GM21528 (cell line): ENCODE results near the gene GRIN3B.
"Not testable (repeated sequence)": the region's sequence is repeated elsewhere in the genome, so short reads cannot be mapped to it uniquely, and the experiment has no call there.

Experiments used
- ATAC-seq: cut with Tn5 transposase; IDR thresholded peaks from one replicate; pipeline ENCODE4 v1.9.1; 2021; ENCODE audit warnings: mild to moderate bottlenecking, moderate library complexity; ENCODE audit not compliant: unreplicated experiment, low FRiP score

Gene GRIN3B, protein sequence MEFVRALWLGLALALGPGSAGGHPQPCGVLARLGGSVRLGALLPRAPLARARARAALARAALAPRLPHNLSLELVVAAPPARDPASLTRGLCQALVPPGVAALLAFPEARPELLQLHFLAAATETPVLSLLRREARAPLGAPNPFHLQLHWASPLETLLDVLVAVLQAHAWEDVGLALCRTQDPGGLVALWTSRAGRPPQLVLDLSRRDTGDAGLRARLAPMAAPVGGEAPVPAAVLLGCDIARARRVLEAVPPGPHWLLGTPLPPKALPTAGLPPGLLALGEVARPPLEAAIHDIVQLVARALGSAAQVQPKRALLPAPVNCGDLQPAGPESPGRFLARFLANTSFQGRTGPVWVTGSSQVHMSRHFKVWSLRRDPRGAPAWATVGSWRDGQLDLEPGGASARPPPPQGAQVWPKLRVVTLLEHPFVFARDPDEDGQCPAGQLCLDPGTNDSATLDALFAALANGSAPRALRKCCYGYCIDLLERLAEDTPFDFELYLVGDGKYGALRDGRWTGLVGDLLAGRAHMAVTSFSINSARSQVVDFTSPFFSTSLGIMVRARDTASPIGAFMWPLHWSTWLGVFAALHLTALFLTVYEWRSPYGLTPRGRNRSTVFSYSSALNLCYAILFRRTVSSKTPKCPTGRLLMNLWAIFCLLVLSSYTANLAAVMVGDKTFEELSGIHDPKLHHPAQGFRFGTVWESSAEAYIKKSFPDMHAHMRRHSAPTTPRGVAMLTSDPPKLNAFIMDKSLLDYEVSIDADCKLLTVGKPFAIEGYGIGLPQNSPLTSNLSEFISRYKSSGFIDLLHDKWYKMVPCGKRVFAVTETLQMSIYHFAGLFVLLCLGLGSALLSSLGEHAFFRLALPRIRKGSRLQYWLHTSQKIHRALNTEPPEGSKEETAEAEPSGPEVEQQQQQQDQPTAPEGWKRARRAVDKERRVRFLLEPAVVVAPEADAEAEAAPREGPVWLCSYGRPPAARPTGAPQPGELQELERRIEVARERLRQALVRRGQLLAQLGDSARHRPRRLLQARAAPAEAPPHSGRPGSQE

GRCh38 chr19:1000095-1000494, at the start of gene GRIN3B:
TSS of gene GRIN3B (plus strand) at chr19:1000419. CDS start at chr19:1000438, 19 bp downstream.
- ATAC-seq = no peak

DNA sequence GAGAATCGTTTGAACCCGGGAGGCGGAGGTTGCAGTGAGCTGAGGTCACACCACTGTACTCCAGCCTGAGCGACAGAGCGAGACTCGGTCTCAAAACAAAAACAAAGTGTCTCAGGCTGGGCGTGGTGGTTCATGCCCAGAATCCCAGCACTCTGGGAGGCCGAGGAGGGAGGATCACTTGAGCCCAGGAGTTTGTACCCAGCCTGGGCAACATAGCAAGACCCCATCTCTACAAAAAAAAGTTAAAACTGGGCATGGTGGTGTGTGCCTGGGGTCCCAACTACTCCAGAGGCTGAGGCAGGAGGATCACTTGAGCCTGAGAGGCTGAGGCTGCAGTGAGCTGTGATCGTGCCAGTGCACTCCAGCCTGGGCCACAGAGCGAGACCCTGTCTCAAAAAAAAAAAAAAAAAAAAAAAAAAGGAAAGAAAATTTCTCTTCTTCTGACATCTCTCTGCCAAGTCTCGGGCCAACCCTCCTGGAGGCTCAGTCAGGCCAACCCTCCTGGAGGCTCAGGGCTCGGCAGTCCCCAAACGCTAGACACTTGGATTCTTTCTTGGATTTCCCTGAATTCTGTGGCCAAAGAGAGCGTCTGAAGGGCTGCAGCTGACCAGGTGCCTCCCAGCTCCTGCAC, 48.1 kb upstream of the GRIN3B start:
- ATAC-seq = no peak

GRCh38 chr19:952680-953444, 47.4 kb upstream of the GRIN3B start:
- ATAC-seq = no peak

- no peak for ATAC-seq
Measured at GRCh38 chr19:953445-954271, 46.6 kb upstream of the GRIN3B start.

GRCh38 chr19:954272-954671, 45.9 kb upstream of the GRIN3B start:
- ATAC-seq = no peak

DNA sequence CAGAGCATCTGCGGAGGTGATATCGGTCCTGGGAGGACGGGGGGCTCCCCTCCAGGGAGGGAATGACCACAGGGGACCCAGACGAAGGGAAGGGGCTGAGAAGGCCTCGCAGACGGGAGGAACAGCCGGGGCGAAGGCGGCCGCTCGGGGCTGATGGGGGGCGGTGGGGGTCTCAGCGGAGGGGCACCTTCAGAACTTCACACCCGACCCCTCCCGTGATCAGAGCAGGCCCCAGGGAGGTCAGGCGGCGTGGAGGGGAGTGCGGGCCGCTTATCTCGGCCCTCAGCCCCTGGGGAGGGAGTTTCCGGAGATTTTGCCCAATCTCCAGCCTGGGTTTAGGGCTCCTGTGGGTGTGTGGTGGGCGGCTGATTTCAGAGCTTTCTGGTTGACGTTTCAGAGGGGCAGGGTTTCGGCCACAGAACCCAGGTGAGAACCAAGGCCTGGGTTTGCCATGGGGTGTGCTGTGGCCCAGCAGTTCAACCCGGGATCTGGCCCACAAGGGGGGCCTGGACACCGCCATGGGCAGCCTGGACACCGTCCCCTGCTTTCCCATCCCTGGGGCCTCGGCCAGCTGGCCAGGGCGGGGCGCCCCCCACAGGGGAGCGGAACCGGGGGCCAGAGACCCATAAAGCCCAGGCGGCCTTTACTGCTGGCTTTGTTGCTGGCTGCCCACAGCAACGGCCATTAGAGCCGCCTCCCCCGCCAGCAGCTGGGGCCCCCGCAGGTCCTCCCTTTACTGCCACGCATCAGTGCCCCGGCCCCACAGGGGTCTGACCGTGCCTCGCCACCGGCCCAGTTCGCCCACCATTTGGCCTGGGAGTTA, 45.3 kb upstream of the GRIN3B start:
- no peak for ATAC-seq

DNA sequence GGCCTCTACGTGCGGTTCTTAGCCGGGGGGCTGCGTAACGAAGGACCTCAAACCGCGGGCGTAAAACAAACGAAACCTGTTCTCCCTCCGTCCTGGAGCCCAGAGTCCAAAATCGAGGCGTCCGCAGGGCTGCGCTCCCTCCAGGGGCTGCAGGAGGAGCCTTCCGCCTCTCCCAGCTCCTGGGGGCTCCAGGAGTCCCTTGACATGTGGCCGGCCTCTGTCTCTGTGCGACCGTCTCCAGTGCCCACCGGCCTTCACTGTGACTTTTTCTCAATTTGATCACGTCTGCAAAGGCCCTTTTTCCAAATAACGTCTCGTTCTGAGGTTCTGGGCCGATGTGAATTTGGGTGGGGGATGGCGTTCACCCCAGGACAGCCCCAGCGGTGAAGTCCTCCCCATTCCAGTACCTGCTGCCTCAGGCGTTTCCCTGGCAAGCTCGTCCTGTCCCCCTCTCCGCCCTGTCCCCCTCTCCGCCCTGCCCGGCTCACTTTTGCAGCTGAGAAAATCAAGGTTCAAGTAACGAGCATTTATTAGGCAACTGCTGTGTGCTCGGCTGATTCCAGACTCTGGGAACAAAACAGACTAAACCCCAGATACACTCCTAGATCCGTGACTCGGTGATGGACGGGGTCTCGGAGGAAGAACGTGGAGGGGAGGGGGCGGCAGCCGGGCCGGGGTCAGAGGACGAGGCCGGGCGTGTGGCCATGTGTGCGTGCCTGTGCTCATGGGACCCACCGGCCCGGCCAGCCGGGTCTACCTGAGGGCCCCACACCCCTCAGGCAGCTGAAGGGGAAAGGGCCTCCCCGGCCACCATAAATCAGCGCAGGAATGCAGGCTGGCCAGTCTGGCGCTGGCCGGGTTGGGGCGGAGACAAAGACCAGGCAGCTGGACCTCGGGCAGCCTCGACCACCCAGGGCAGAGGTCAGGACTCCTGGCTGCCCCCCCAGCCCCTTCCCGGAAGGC, 44.1 kb upstream of the GRIN3B start:
- ATAC-seq = no peak

DNA sequence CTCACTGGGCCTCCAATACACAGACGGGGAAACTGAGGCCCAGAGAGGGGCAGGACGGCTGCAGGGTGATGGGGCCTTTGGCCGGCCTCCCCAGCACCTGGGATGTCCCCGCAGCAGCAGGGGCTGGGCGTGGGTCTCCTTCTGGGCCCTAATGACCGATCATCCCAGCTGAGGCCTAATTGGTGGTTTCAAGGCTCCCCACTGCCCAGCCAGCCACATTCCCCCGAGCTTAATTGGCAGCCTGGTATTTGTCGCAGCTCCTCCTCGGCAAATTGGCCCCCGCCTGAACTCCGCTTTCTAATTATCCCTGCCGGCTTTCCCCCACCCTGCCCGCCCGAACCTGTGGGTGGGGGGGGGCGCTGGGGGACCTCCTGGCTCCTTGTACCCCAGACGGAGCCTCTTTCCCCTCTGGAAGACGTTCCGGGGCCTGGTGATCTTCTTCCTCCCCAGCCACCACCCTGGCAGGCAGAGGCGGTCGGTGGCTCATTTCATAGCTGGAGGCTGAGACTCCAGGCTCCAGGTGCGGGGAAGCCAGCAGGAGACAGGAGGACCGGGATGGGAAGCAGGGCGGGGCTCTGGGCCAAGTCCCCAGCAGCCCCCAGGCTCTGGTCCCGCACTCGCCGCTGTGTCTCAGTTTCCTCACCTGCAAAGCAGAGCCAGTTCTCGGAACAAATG, 43.3 kb upstream of the GRIN3B start:
- ATAC-seq = no peak

DNA sequence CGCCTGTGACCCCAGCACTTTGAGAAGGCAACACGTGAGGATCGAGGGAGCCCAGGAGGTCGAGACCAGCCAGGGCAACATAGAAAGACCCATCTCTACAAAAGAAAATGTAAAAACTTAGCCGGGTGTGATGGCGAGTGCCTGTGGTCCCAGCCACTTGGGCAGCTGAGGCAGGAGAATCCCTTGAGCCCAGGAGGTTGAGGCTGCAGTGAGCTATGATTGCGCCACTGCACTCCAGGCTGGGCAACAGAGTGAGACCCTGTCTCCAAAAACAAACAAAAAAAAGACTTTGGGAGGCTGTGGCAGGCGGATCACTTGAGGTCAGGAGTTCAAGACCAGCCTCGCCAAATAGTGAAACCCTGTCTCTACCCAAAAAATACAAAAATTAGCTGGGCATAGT, 42.6 kb upstream of the GRIN3B start:
- not testable (repeated sequence) for ATAC-seq

GRCh38 chr19:958967-959855, 41.0 kb upstream of the GRIN3B start:
- no peak for ATAC-seq

GRCh38 chr19:960020-960419, 40.2 kb upstream of the GRIN3B start:
- no peak for ATAC-seq

DNA sequence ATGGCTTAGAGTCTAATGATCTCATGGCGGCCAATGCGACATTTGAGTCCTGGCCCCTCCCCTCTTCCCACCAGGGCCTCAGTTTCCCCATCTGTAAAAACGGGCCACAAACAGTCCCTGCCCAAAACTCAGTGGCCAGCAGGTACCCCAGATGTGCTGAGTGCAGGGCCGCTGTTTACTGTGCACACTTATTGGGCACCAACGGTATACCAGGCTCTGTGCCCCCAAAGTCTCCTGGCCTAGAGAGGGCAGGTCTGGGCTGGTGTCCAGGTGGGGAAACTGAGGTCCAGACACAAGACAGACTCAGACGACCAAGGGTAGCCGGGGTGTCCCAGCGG, 39.6 kb upstream of the GRIN3B start:
- ATAC-seq = no peak

GRCh38 chr19:961866-962620, 38.2 kb upstream of the GRIN3B start:
- no peak for ATAC-seq

DNA sequence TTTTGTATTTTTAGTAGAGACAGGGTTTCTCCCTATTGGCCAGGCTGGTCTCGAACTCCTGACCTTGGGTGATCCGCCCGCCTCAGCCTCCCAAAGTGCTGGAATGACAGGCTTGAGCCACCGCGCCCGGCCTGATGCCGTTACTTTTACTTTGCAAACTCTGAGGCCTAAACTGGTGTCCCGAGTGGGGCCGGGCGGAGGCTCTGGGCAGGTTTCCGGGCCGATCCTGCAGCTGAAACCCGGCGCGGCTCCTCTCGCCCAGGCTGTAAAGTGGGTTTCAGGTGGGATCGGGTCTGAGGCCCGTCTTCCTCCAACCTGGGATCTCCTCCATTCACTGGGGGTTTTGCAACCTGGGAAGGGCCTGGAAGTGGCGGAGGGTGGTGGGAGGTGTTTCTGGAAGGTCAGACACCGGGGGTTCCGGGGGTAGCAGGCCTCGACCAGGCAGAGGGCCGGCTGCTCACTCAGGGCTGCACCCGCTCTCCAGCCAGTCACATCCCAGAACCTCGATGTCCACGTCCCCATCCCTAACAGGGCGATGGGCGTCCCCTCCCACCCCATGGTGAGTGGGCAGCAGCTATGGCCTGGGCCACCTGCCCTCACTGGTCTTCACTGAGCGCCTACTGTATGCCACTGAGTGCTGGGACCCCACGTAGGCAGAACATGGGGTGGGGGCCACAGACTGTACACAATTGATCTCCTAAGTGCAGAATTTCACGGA, 37.4 kb upstream of the GRIN3B start:
- no peak for ATAC-seq
